Measurements from ENCODE around the gene AP1G1. TPM values are rescaled to one million over a fixed set of nuclear protein-coding genes. Genes with fewer than 3 reads are reported as not detected.

AP1G1 gene
- total RNA-seq, 1 donor from 2014 or later, result 104 TPM

DNA sequence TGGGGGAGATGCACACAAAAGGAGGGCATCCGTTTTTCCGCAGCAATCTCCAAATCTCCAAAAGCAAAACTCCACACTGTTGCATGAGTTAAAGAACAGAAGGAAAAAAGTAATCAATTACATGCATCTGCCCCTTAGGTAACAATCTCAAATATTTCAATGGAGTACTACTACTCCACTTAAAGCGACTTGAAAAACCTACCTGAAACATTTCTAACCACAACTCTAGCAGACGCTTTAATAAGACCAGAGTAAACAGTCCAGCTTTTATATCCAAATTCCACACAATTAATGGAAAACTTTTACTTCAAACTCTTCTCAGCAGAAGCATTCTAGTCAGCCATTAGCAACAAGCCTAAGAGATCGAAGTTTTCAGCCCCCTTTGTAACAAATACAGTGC is 29.9 kb downstream of the AP1G1 start:
- Mint-ChIP-seq H3K27ac (ENCODE audit: unreplicated experiment) (no peak overlapping the region), H3K4me1 (ENCODE audit: unreplicated experiment) (no peaks in the 10 kb centered on the region), H3K4me3 (ENCODE audit: unreplicated experiment) (no peak overlapping the region), H3K36me3 (ENCODE audit: low read depth, unreplicated experiment) (no peaks in the 10 kb centered on the region), H3K27me3 (ENCODE audit: unreplicated experiment) (peaks cover 2% of the 10 kb centered on the region), H3K9me3 (ENCODE audit: unreplicated experiment) (no peaks in the 10 kb centered on the region)
- TF ChIP-seq, protein P1, sequence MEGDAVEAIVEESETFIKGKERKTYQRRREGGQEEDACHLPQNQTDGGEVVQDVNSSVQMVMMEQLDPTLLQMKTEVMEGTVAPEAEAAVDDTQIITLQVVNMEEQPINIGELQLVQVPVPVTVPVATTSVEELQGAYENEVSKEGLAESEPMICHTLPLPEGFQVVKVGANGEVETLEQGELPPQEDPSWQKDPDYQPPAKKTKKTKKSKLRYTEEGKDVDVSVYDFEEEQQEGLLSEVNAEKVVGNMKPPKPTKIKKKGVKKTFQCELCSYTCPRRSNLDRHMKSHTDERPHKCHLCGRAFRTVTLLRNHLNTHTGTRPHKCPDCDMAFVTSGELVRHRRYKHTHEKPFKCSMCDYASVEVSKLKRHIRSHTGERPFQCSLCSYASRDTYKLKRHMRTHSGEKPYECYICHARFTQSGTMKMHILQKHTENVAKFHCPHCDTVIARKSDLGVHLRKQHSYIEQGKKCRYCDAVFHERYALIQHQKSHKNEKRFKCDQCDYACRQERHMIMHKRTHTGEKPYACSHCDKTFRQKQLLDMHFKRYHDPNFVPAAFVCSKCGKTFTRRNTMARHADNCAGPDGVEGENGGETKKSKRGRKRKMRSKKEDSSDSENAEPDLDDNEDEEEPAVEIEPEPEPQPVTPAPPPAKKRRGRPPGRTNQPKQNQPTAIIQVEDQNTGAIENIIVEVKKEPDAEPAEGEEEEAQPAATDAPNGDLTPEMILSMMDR (IDR thresholded peaks at IDR 0.05; ENCODE audit: unreplicated experiment), result no peak
- DNase-seq (ENCODE audit: low spot score), result no peak

DNA sequence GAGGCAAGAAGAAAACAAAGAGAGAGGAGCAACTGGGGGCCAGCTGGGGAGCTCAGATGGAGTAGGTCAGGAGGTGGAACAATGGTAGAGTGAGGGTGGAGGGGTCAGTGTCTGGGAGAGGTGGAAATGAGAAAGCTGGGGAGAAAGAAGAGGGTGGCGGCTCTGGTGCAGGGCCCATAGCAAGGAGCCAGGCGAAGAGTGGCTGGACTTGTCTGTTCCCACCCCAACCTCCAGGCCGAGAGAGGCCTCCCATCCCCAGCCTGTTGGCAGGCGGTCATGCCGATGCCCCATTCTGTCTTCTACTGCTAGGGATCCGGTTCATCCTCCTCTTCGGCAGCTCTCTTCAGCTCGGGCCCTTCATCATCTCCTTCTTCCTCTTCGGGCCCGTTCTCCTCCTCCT is 31.3 kb downstream of the AP1G1 start:
- Mint-ChIP-seq H3K36me3 (ENCODE audit: low read depth, unreplicated experiment) (no peaks in the 10 kb centered on the region), H3K4me1 (ENCODE audit: unreplicated experiment) (no peaks in the 10 kb centered on the region), H3K27me3 (ENCODE audit: unreplicated experiment) (peaks cover 5% of the 10 kb centered on the region), H3K27ac (ENCODE audit: unreplicated experiment) (no peak overlapping the region), H3K9me3 (ENCODE audit: unreplicated experiment) (no peaks in the 10 kb centered on the region), H3K4me3 (ENCODE audit: unreplicated experiment) (peak overlapping the region; percentile 62)
- TF ChIP-seq, protein P1 (IDR thresholded peaks at IDR 0.05; ENCODE audit: unreplicated experiment), result no peak
- DNase-seq (ENCODE audit: low spot score), result no peak

DNA sequence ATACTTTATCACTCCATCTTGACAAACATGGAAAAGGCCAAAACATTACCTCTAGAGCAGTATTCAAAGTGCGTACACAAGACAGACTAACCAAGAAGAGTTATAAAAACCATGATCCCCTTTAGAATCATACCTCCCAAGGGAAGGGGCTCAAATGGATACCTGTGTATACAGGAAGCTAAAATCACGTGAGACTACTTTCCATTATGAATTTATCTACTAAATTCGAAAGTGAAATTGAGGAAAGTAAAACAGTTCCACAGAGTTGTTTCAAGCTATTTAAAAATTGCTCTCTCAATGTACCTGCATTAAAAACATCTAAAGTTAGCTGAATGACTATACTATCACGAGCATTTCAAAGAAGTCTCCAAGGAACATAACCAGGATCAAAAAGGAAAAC is 32.7 kb downstream of the AP1G1 start:
- Mint-ChIP-seq H3K4me3 (ENCODE audit: unreplicated experiment) (no peak overlapping the region), H3K36me3 (ENCODE audit: low read depth, unreplicated experiment) (no peaks in the 10 kb centered on the region), H3K27me3 (ENCODE audit: unreplicated experiment) (peaks cover 5% of the 10 kb centered on the region), H3K27ac (ENCODE audit: unreplicated experiment) (no peak overlapping the region), H3K9me3 (ENCODE audit: unreplicated experiment) (no peaks in the 10 kb centered on the region), H3K4me1 (ENCODE audit: unreplicated experiment) (no peaks in the 10 kb centered on the region)
- no peak for DNase-seq (ENCODE audit: low spot score)
- TF ChIP-seq, protein P1 (IDR thresholded peaks at IDR 0.05; ENCODE audit: unreplicated experiment), result no peak

DNA sequence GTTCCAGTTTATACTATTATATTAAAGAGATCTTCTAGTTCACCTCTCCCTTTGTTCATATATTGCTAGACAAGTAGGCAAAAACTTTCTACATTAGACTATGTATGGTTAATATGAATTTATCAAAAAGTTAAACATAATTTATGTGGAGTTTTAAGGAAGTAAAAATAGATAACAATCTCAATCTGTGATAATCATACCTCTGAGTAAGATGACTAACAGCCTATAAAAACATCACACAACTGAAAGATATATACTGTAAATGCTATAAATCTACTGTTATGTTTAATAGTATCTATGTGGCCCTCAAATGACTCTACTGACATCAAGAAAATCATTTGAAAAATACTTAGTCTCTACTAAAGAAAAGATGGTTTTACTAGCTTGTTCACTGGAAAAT is 37.1 kb downstream of the AP1G1 start:
- Mint-ChIP-seq H3K27ac (ENCODE audit: unreplicated experiment) (no peak overlapping the region), H3K4me1 (ENCODE audit: unreplicated experiment) (no peaks in the 10 kb centered on the region), H3K4me3 (ENCODE audit: unreplicated experiment) (no peak overlapping the region), H3K9me3 (ENCODE audit: unreplicated experiment) (no peaks in the 10 kb centered on the region), H3K27me3 (ENCODE audit: unreplicated experiment) (peaks cover 3% of the 10 kb centered on the region), H3K36me3 (ENCODE audit: low read depth, unreplicated experiment) (no peaks in the 10 kb centered on the region)
- TF ChIP-seq, protein P1 (IDR thresholded peaks at IDR 0.05; ENCODE audit: unreplicated experiment), result no peak
- DNase-seq (ENCODE audit: low spot score), result no peak

DNA sequence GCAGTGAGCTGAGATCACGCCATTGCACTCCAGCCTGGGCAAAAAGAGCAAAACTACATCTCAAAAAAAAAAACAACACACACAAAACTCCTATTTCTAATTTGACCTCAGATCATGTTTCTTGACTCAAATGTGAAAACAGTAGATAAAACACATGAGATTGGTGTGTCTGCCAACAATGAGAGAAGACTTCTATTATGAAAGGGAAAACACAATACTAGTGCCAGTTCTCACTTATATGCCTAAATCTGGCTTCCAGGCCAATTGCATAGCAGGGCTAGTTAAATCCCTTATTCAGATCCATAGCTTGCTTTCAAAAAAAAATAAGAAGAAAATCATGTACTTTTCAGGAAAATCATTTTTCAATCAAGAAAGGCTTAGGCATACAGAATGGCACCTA is 39.4 kb downstream of the AP1G1 start:
- no peak for DNase-seq (ENCODE audit: low spot score)
- Mint-ChIP-seq H3K4me1 (ENCODE audit: unreplicated experiment) (no peaks in the 10 kb centered on the region), H3K4me3 (ENCODE audit: unreplicated experiment) (no peak overlapping the region), H3K27me3 (ENCODE audit: unreplicated experiment) (peaks cover 3% of the 10 kb centered on the region), H3K27ac (ENCODE audit: unreplicated experiment) (no peak overlapping the region), H3K9me3 (ENCODE audit: unreplicated experiment) (no peaks in the 10 kb centered on the region), H3K36me3 (ENCODE audit: low read depth, unreplicated experiment) (peaks cover 5% of the 10 kb centered on the region)
- TF ChIP-seq, protein P1 (IDR thresholded peaks at IDR 0.05; ENCODE audit: unreplicated experiment), result no peak
